Testis (tissue), 2 donors: ENCODE measurements around the gene TMEM178B.

Experiments used
- CTCF ChIP-seq, 3 experiments: fragments of 450-650 bp in 2 of 3; fragments of 200-600 bp in 1 of 3; sonication (generic) in 1 of 3; IDR thresholded peaks; one replicate each; pipeline ENCODE4 v1.5.1; 2016 to 2019; ENCODE audit warnings: antibody characterized with exemption in 3 of 3, mild to moderate bottlenecking in 2 of 3, moderate library complexity in 1 of 3
- POLR2A ChIP-seq: fragments of 450-650 bp; IDR thresholded peaks from one replicate; pipeline ENCODE4 v1.6.1; 2017; ENCODE audit warnings: antibody characterized with exemption, mild to moderate bottlenecking, moderate library complexity

GRCh38 chr7:141513720-141514119 lies 439.9 kb downstream of the TMEM178B start:
- TF ChIP-seq CTCF (IDR thresholded peaks at IDR 0.05) (no peak), POLR2A (no peak)
